Uterus (tissue), 2 donors: ENCODE data around the gene TM4SF20.

Source experiments
- POLR2A ChIP-seq, 2 donors: fragments of 450-650 bp; IDR thresholded peaks; one replicate each; pipeline ENCODE4 v1.6.1; 2016; ENCODE audit warnings: antibody characterized with exemption in 2 of 2, mild to moderate bottlenecking in 1 of 2, moderate library complexity in 1 of 2
- TF ChIP-seq, protein P1 (sequence below), 4 experiments: fragments of 200-600 bp in 2 of 4; fragments of 450-650 bp in 2 of 4; sonication (generic) in 2 of 4; IDR thresholded peaks; one replicate each; pipeline ENCODE4 v1.5.1; 2016 to 2019; ENCODE audit warnings: antibody characterized with exemption in 4 of 4, mild to moderate bottlenecking in 2 of 4, moderate library complexity in 1 of 4

DNA sequence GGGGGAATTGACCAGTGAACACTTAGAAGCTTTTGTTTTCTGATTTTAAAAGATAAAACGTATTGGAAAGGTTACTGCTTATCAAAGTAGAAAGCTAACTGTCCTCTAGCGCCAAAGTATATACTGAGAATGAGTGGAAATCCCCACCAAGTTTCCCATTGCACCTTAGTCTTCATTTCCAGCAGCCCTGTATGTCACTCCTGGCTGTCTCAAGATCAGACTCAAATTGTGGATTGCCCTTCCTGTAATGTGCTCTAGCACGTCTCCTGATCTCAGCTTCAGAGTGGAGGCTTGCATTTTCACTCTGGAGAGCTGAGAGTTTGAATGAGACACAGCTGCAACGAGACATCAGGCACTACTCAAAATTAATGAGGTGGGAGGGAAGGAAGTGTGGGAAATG, 27.5 kb downstream of the TM4SF20 start:
- TF ChIP-seq, protein P1, sequence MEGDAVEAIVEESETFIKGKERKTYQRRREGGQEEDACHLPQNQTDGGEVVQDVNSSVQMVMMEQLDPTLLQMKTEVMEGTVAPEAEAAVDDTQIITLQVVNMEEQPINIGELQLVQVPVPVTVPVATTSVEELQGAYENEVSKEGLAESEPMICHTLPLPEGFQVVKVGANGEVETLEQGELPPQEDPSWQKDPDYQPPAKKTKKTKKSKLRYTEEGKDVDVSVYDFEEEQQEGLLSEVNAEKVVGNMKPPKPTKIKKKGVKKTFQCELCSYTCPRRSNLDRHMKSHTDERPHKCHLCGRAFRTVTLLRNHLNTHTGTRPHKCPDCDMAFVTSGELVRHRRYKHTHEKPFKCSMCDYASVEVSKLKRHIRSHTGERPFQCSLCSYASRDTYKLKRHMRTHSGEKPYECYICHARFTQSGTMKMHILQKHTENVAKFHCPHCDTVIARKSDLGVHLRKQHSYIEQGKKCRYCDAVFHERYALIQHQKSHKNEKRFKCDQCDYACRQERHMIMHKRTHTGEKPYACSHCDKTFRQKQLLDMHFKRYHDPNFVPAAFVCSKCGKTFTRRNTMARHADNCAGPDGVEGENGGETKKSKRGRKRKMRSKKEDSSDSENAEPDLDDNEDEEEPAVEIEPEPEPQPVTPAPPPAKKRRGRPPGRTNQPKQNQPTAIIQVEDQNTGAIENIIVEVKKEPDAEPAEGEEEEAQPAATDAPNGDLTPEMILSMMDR (IDR thresholded peaks at IDR 0.05): no peak
- no peak for TF ChIP-seq POLR2A (IDR thresholded peaks at IDR 0.05)
